Measurements from ENCODE around the gene SH2D2A.

DNA sequence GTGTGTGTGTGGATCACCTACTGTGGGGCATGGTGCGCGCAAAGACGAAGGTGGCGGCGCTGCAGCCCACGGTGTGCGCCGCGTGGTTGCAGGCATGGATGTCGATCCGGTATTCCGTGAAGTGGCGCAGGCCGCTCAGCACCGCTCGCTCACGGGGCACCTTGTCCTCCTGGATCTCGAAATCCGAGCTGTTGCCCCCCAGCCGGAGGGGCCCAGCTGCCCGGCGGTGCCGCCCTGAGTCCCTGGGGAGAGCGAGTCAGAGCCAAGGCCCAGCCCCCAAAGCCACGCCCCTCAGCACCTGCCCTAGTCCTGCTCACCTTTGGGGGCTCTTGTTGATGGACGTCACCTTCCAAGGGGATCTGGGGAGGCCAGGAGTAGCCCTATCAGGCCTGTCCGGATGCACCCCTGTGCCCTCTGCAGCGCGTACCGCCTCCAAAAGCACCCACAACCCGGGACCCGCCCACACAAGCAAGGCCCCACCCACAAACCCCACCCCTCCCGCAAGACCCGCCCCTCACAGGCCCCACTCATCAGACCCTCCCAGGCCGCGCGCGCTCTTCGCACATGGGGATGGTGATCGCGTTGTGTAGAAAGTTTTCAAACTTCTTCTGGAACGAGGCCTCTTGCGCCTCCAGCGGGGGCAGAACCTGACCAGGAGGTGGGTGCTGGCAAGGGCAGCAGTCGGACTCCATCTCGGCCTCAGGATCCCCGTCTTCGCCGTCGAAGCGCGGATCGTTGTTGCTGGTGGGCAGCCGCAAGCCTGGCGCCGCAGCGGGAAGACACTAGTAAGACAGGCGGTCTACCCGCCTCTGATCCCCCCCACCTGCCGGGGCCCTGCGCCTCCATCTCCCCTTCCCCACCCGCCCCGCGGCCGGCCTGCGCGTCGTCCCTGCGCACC, 28.7 kb upstream of the SH2D2A start:
- TF ChIP-seq GATA2 (IDR thresholded peaks at IDR 0.05; ENCODE audit: low read depth, low read length) = no peak
- TF ChIP-seq GATA3 (IDR thresholded peaks at IDR 0.05; ENCODE audit: low read depth, low read length) = no peak
